Activated naive CD8-positive, alpha-beta T cell treated with anti-CD3 and anti-CD28 coated beads, Interleukin-2, amount 50 U/mL, for 24 hours (primary cell): ENCODE data around the gene USP28.
A peak's percentile ranks its signal among the peaks of the same experiment; 100 is the strongest.
"Not testable (repeated sequence)": the region's sequence is repeated elsewhere in the genome, so short reads cannot be mapped to it uniquely, and the experiment has no call there.

ENCODE experiments used
- ATAC-seq: fragments of 150-1000 bp; cut with Tn5 transposase; one replicate; pipeline ENCODE4 v1.10.0; 2021
- DNase-seq: peaks from one replicate; pipeline ENCODE4 v3.0.0; 2021
- H3K27ac Mint-ChIP-seq: one replicate; pipeline ENCODE4 v1.8.0; 2021; ENCODE audit warnings: mild to moderate bottlenecking, mixed read lengths
- H3K27me3 Mint-ChIP-seq: one replicate; pipeline ENCODE4 v1.8.0; 2021; ENCODE audit warnings: mixed read lengths
- H3K36me3 Mint-ChIP-seq: one replicate; pipeline ENCODE4 v1.8.0; 2021; ENCODE audit warnings: low read depth, mixed read lengths
- H3K4me1 Mint-ChIP-seq: one replicate; pipeline ENCODE4 v1.8.0; 2021; ENCODE audit warnings: mixed read lengths
- H3K4me3 Mint-ChIP-seq: one replicate; pipeline ENCODE4 v1.8.0; 2021; ENCODE audit warnings: mild to moderate bottlenecking, moderate library complexity, mixed read lengths
- H3K9me3 Mint-ChIP-seq: one replicate; pipeline ENCODE4 v1.8.0; 2021; ENCODE audit warnings: mixed read lengths

The USP28 gene

DNA sequence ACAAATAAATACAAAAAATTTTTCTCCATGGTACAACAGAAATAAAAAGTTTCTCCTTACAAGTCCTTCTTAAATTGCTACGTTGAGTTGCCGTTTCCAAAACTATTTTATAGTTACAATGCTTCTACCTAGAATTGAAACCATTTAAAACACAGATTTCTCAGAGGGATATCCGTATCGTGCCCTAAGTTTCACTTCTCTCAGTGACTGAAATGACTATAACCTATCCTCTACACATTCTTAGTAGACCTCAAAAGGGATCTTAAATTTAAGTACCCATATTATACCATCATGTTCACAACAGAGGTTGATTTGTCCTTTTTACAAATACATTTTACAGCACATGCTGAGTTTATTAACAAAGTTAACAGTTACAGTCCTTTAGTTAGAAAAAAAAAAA, 44.1 kb downstream of the USP28 start:
- peaks cover 15% of the 10 kb centered on the region for H3K36me3 Mint-ChIP-seq
- no peak for ATAC-seq
- no peak overlapping the region for H3K27ac Mint-ChIP-seq
- no peak for DNase-seq
- no peaks in the 10 kb centered on the region for H3K9me3 Mint-ChIP-seq
- no peaks in the 10 kb centered on the region for H3K27me3 Mint-ChIP-seq
- H3K4me1 Mint-ChIP-seq = peaks cover 4% of the 10 kb centered on the region
- no peak overlapping the region for H3K4me3 Mint-ChIP-seq

DNA sequence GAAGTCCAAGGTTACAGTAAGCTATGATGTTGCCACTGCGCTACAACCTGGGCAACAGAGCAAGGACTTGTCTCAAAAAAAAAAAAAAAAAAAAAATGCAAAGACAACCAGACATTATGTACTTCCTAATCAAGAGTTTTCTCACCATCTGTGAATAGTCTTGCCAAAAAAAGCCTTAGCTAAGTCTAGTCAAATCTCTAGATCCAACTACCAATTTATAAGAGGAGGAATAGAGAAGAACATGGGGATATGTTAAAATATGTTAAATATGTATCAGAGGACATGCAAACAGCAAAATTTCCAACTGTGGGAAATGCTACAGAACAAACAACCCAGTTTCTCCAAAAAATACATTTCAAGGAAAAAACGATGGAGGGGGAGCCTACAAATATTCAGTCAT, 45.6 kb downstream of the USP28 start:
- ATAC-seq = no peak
- Mint-ChIP-seq H3K27ac (no peak overlapping the region), H3K9me3 (no peaks in the 10 kb centered on the region), H3K4me3 (no peak overlapping the region), H3K27me3 (no peaks in the 10 kb centered on the region), H3K36me3 (peaks cover 25% of the 10 kb centered on the region), H3K4me1 (peaks cover 4% of the 10 kb centered on the region)
- no peak for DNase-seq

DNA sequence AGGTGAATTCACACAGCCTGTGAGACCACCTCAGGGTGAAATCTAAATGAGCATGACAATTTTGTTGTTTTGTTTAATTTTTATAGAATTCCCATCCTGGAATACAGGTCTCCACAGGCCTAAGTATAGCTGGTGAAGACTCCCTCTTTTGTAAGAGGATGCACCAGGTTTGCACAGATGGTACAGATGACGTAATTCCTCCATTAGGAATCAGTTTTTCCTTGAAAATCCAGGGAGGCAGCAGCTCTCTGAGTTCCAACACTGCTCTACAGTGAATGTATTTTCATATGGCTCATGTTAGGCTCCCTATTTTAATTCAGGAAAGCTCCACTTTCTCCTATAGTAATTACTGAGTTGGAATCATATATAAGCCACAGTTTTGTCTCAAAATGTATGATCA, 47.2 kb downstream of the USP28 start:
- peaks cover 31% of the 10 kb centered on the region for H3K36me3 Mint-ChIP-seq
- no peaks in the 10 kb centered on the region for H3K9me3 Mint-ChIP-seq
- H3K4me1 Mint-ChIP-seq = peaks cover 4% of the 10 kb centered on the region
- no peak overlapping the region for H3K4me3 Mint-ChIP-seq
- H3K27ac Mint-ChIP-seq = no peak overlapping the region
- DNase-seq = no peak
- no peaks in the 10 kb centered on the region for H3K27me3 Mint-ChIP-seq
- no peak for ATAC-seq

DNA sequence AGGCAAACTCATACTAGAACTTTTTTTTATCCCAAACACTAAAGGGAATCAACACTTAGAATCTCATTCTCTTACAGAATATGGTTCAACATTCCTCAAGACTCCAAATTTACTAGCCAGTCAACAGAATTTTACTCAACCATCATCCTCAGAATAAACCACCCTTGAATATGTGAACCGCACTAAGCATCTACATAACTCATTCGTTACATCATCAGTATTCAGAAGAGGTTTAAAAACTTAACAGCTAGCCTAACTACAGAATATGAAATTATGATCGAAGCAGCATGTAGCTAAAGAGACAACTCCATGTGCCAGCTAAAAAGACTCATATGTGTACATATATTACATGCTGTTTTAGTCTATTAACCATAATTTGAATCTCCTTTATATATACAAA, 47.9 kb downstream of the USP28 start:
- peaks cover 39% of the 10 kb centered on the region for H3K36me3 Mint-ChIP-seq
- no peak for ATAC-seq
- peaks cover 4% of the 10 kb centered on the region for H3K4me1 Mint-ChIP-seq
- DNase-seq = no peak
- no peak overlapping the region for H3K27ac Mint-ChIP-seq
- H3K9me3 Mint-ChIP-seq = no peaks in the 10 kb centered on the region
- H3K4me3 Mint-ChIP-seq = no peak overlapping the region
- no peaks in the 10 kb centered on the region for H3K27me3 Mint-ChIP-seq

- no peaks in the 10 kb centered on the region for H3K4me1 Mint-ChIP-seq
- no peak overlapping the region for H3K4me3 Mint-ChIP-seq
- H3K27me3 Mint-ChIP-seq = no peaks in the 10 kb centered on the region
- peaks cover 24% of the 10 kb centered on the region for H3K36me3 Mint-ChIP-seq
- no peak overlapping the region for H3K27ac Mint-ChIP-seq
- no peaks in the 10 kb centered on the region for H3K9me3 Mint-ChIP-seq
- DNase-seq (no peak), ATAC-seq (no peak)
These were observed 56.9 kb downstream of the USP28 start for GRCh38 chr11:113818426-113818825.

GRCh38 chr11:113817626-113818025, 57.7 kb downstream of the USP28 start:
- H3K4me3 Mint-ChIP-seq = no peak overlapping the region
- no peaks in the 10 kb centered on the region for H3K4me1 Mint-ChIP-seq
- DNase-seq = no peak

GRCh38 chr11:113817162-113817561, 58.2 kb downstream of the USP28 start:
- H3K9me3 Mint-ChIP-seq = no peaks in the 10 kb centered on the region
- H3K4me3 Mint-ChIP-seq = no peak overlapping the region
- H3K36me3 Mint-ChIP-seq = peaks cover 15% of the 10 kb centered on the region
- no peak for ATAC-seq
- DNase-seq = no peak
- H3K27ac Mint-ChIP-seq = no peak overlapping the region
- no peaks in the 10 kb centered on the region for H3K4me1 Mint-ChIP-seq
- H3K27me3 Mint-ChIP-seq = no peaks in the 10 kb centered on the region

More at GRCh38 chr11:113817626-113818025, 57.7 kb downstream of the USP28 start:
- Mint-ChIP-seq H3K27ac (no peak overlapping the region), H3K9me3 (no peaks in the 10 kb centered on the region), H3K27me3 (no peaks in the 10 kb centered on the region), H3K36me3 (peaks cover 18% of the 10 kb centered on the region)
- no peak for ATAC-seq

GRCh38 chr11:113814181-113814580, 61.2 kb downstream of the USP28 start:
- Mint-ChIP-seq H3K27me3 (no peaks in the 10 kb centered on the region), H3K36me3 (no peaks in the 10 kb centered on the region), H3K4me1 (no peaks in the 10 kb centered on the region), H3K27ac (no peak overlapping the region), H3K4me3 (no peak overlapping the region), H3K9me3 (no peaks in the 10 kb centered on the region)
- ATAC-seq (no peak), DNase-seq (no peak)

DNA sequence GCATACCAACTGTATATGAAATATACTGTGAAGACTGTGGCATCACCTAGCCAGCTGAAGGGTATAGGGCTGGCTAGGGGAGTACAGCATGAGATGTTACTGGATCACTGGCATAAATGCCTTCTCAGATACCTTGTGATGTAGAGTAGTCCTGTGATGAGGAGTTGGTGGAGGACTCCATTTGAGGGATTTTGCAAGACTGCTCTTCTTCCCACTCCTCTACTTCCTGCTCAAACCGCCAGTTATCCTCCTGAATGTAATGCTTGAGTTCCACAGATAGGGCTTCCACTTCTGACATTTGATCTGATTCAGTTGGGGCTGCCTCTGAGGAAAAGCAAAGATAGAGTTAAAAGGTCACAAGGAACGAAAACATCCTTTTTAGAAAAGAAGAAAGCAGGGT, 66.4 kb downstream of the USP28 start:
- DNase-seq (no peak), ATAC-seq (no peak)
- Mint-ChIP-seq H3K4me1 (no peaks in the 10 kb centered on the region), H3K27me3 (no peaks in the 10 kb centered on the region), H3K36me3 (peaks cover 12% of the 10 kb centered on the region), H3K9me3 (no peaks in the 10 kb centered on the region), H3K27ac (no peak overlapping the region), H3K4me3 (no peak overlapping the region)

- no peak overlapping the region for H3K4me3 Mint-ChIP-seq
- H3K9me3 Mint-ChIP-seq = no peaks in the 10 kb centered on the region
- H3K27ac Mint-ChIP-seq = no peak overlapping the region
- peaks cover 20% of the 10 kb centered on the region for H3K36me3 Mint-ChIP-seq
- no peaks in the 10 kb centered on the region for H3K4me1 Mint-ChIP-seq
- ATAC-seq (no peak), DNase-seq (peak; percentile 4)
- no peaks in the 10 kb centered on the region for H3K27me3 Mint-ChIP-seq
These were observed 69.0 kb downstream of the USP28 start for GRCh38 chr11:113806406-113806805.

DNA sequence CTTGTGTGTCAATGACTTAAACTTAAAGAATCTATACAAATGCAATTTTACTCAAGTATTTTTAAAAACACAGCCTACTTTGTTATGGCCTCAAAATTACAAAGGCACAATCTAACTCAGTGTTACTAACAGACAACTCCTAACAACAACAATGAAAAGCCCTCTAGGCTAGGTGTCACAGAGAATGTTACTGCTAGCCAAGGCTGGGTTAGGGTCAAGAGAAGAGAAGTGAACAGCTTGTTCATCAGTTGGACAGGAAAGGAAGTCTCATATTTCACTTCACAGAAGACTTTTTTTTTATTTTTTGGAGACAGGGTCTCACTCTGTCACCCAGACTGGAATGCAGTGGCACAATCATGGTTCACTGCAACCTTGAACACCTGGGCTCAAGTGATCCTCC, 69.7 kb downstream of the USP28 start:
- H3K4me3 Mint-ChIP-seq = no peak overlapping the region
- no peaks in the 10 kb centered on the region for H3K9me3 Mint-ChIP-seq
- no peak for ATAC-seq
- H3K36me3 Mint-ChIP-seq = peaks cover 21% of the 10 kb centered on the region
- no peaks in the 10 kb centered on the region for H3K4me1 Mint-ChIP-seq
- no peak overlapping the region for H3K27ac Mint-ChIP-seq
- no peak for DNase-seq
- no peaks in the 10 kb centered on the region for H3K27me3 Mint-ChIP-seq

DNA sequence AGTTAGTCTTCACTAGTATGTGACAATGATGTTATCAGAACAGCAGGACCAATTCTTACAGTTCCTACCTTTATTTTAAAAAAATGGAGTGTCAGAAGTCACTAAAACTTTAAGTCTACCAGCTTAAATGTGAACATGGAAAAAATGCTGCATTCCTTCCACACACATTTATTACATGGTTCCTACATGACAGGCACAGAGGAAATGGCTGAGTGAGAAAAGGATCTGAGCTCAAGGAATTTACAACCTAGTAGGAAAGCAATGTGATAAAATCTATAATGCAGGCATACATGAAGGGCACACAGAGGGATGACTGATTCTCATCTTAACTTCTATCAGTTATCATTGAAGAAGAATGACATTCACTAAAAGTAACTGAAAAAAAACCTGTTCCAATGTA, 72.8 kb downstream of the USP28 start:
- no peaks in the 10 kb centered on the region for H3K9me3 Mint-ChIP-seq
- no peaks in the 10 kb centered on the region for H3K4me1 Mint-ChIP-seq
- peaks cover 16% of the 10 kb centered on the region for H3K36me3 Mint-ChIP-seq
- DNase-seq = no peak
- no peak overlapping the region for H3K4me3 Mint-ChIP-seq
- H3K27ac Mint-ChIP-seq = peak overlapping the region; percentile 61
- no peak for ATAC-seq
- H3K27me3 Mint-ChIP-seq = no peaks in the 10 kb centered on the region

- Mint-ChIP-seq H3K27ac (no peak overlapping the region), H3K9me3 (peaks cover 3% of the 10 kb centered on the region), H3K27me3 (no peaks in the 10 kb centered on the region), H3K4me3 (no peak overlapping the region), H3K4me1 (no peaks in the 10 kb centered on the region), H3K36me3 (peaks cover 4% of the 10 kb centered on the region)
- DNase-seq (no peak), ATAC-seq (peak; percentile 43)
These were observed 78.6 kb downstream of the USP28 start for GRCh38 chr11:113796663-113797259.

GRCh38 chr11:113789675-113790320, 85.6 kb downstream of the USP28 start:
- ATAC-seq (no peak), DNase-seq (no peak)
- H3K4me3 Mint-ChIP-seq = no peak overlapping the region
- peaks cover 7% of the 10 kb centered on the region for H3K27me3 Mint-ChIP-seq
- H3K27ac Mint-ChIP-seq = no peak overlapping the region
- H3K36me3 Mint-ChIP-seq = no peaks in the 10 kb centered on the region
- H3K4me1 Mint-ChIP-seq = no peaks in the 10 kb centered on the region
- H3K9me3 Mint-ChIP-seq = no peaks in the 10 kb centered on the region

DNA sequence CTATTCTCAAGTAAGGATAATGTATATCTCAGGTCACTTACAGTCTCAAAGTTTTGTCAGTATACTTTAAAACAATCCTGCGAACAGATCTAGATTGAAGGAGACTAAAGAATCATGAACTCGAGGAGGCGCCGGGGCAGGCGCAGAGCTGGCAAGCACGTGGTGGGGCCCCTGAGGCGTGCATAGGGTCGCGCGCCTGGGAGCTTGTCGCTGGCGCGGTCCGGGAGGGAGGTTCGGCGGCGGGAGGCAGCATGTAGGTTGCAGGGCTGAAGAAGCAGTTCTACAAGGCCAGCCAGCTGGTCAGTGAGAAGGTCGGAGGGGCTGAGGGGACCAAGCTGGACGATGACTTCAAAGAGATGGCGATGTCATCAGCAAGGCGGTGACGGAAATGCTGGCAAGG, 86.4 kb downstream of the USP28 start:
- H3K4me3 Mint-ChIP-seq, DNase-seq, H3K36me3 Mint-ChIP-seq, ATAC-seq, H3K27ac Mint-ChIP-seq, H3K4me1 Mint-ChIP-seq, H3K9me3 Mint-ChIP-seq, H3K27me3 Mint-ChIP-seq: not testable (repeated sequence)

GRCh38 chr11:113782134-113782533, 93.2 kb downstream of the USP28 start:
- Mint-ChIP-seq H3K4me3 (no peak overlapping the region), H3K36me3 (no peaks in the 10 kb centered on the region), H3K9me3 (no peaks in the 10 kb centered on the region), H3K27ac (no peak overlapping the region), H3K4me1 (no peaks in the 10 kb centered on the region), H3K27me3 (peaks cover 15% of the 10 kb centered on the region)
- ATAC-seq = no peak
- no peak for DNase-seq
